ENCODE results near the gene PRM3. TPM values are rescaled to one million over a fixed set of nuclear protein-coding genes. Genes with fewer than 3 reads are reported as not detected.
A peak's percentile ranks its signal among the peaks of the same experiment; 100 is the strongest.

The PRM3 gene
- total and polyA plus RNA-seq, 2 donors (not counting 1 experiment from before 2014, with no cell fraction given): not detected

- ChIA-PET CTCF (interaction anchor here (0.6 to 1.8 kb wide), 5 partner anchors 27 to 78 kb away, joined by 3 to 6 read pairs (median 5); partner anchors contain the start of gene SOCS1), POLR2A (interaction anchor here (0.6 to 0.7 kb wide), 3 partner anchors 8 to 1399 kb away, joined by 3 to 6 read pairs (median 3); no protein-coding TSS in a partner anchor)
- no peaks in the 10 kb centered on the region for H3K27me3 Mint-ChIP-seq
- Histone ChIP-seq H3K36me3 (replicated peaks in 1 of 2; ENCODE audit: control extremely low read depth in 1 of 2, control insufficient read depth in 1 of 2, extremely low read depth in 1 of 2, insufficient read depth in 2 of 2, low read length in 1 of 2) (no peaks in the 10 kb centered on the region), H3K4me1 (ENCODE audit: control insufficient read depth in 2 of 2, insufficient read depth in 2 of 2, low read length in 2 of 2) (peaks cover 45 to 55% of the 10 kb centered on the region in 2 donors), H3K27ac (ENCODE audit: low read length in 2 of 2) (no peak overlapping the region), H3K9me3 (ENCODE audit: control extremely low read depth in 1 of 3, control insufficient read depth in 2 of 3, insufficient read depth in 1 of 3, low read length in 2 of 3) (no peaks in the 10 kb centered on the region), H3K4me2 (replicated peaks; ENCODE audit: low read depth, low read length, poor library complexity, severe bottlenecking) (no peak overlapping the region), H4K20me1 (ENCODE audit: control insufficient read depth, insufficient read depth, low read length, poor library complexity, severe bottlenecking) (no peaks in the 10 kb centered on the region), H3K4me3 (ENCODE audit: control extremely low read depth in 1 of 5, extremely low read depth in 1 of 5, insufficient read depth in 1 of 5, low read depth in 2 of 5, low read length in 4 of 5) (no peak overlapping the region), H3K79me2 (ENCODE audit: control insufficient read depth, insufficient read depth, low read length) (no peaks in the 10 kb centered on the region), H3K27me3 (replicated peaks in 1 of 4; ENCODE audit: control extremely low read depth in 1 of 4, control insufficient read depth in 3 of 4, insufficient read depth in 4 of 4, low read length in 3 of 4) (no peaks in the 10 kb centered on the region), H3K9ac (ENCODE audit: low read length) (no peak overlapping the region), H2AFZ (ENCODE audit: insufficient read depth, low read depth, low read length, poor library complexity, severe bottlenecking) (no peak overlapping the region)
- no CpG with 5 or more reads among the region's 4 CpGs for WGBS (ENCODE audit: insufficient coverage)
- H3K4me1 Mint-ChIP-seq: peaks cover 59% of the 10 kb centered on the region
- ATAC-seq (ENCODE audit: low read depth) (no peak), DNase-seq (no peak)
- no peak overlapping the region for H3K4me3 Mint-ChIP-seq
- TF ChIP-seq EZH2 (IDR thresholded peaks at IDR 0.05; ENCODE audit: borderline replicate concordance, insufficient read depth, low read depth, low read length, poor library complexity, severe bottlenecking): no peak
- TF ChIP-seq CTCF (IDR thresholded peaks at IDR 0.05): no peak
- H3K27ac Mint-ChIP-seq: peak overlapping the region; percentile 76
- H3K9me3 Mint-ChIP-seq (ENCODE audit: insufficient read depth): no peaks in the 10 kb centered on the region
- intact Hi-C loops (cut with micrococcal nuclease): no loop called here
Observed at GRCh38 chr16:11301645-11302501, 28.4 kb upstream of the PRM3 start.

GRCh38 chr16:11300560-11300892, 27.1 kb upstream of the PRM3 start:
- intact Hi-C loops (cut with micrococcal nuclease): no loop called here
- Histone ChIP-seq H3K36me3 (replicated peaks in 1 of 2; ENCODE audit: control extremely low read depth in 1 of 2, control insufficient read depth in 1 of 2, extremely low read depth in 1 of 2, insufficient read depth in 2 of 2, low read length in 1 of 2) (no peaks in the 10 kb centered on the region), H3K4me1 (ENCODE audit: control insufficient read depth in 2 of 2, insufficient read depth in 2 of 2, low read length in 2 of 2) (peaks cover 50 to 55% of the 10 kb centered on the region in 2 donors), H3K4me2 (replicated peaks; ENCODE audit: low read depth, low read length, poor library complexity, severe bottlenecking) (peak overlapping the region; percentile 17), H3K9me3 (ENCODE audit: control extremely low read depth in 1 of 3, control insufficient read depth in 2 of 3, insufficient read depth in 1 of 3, low read length in 2 of 3) (no peaks in the 10 kb centered on the region), H3K9ac (ENCODE audit: low read length) (no peak overlapping the region), H2AFZ (ENCODE audit: insufficient read depth, low read depth, low read length, poor library complexity, severe bottlenecking) (no peak overlapping the region), H4K20me1 (ENCODE audit: control insufficient read depth, insufficient read depth, low read length, poor library complexity, severe bottlenecking) (no peaks in the 10 kb centered on the region), H3K79me2 (ENCODE audit: control insufficient read depth, insufficient read depth, low read length) (no peaks in the 10 kb centered on the region), H3K27ac (ENCODE audit: low read length in 2 of 2) (no peak overlapping the region), H3K27me3 (replicated peaks in 1 of 4; ENCODE audit: control extremely low read depth in 1 of 4, control insufficient read depth in 3 of 4, insufficient read depth in 4 of 4, low read length in 3 of 4) (no peaks in the 10 kb centered on the region), H3K4me3 (ENCODE audit: control extremely low read depth in 1 of 5, extremely low read depth in 1 of 5, insufficient read depth in 1 of 5, low read depth in 2 of 5, low read length in 4 of 5) (no peak overlapping the region)
- H3K4me3 Mint-ChIP-seq: no peak overlapping the region
- peaks cover 58% of the 10 kb centered on the region for H3K4me1 Mint-ChIP-seq
- 88% methylated on average over 3 of the region's 7 CpGs for WGBS (ENCODE audit: insufficient coverage)
- CTCF ChIA-PET: interaction anchor here (1.0 to 4.3 kb wide), 4 partner anchors 10 to 351 kb away, joined by 3 to 136 read pairs (median 125); partner anchors contain the start of gene SOCS1
- peak overlapping the region; percentile 81 for H3K27ac Mint-ChIP-seq
- no peaks in the 10 kb centered on the region for H3K27me3 Mint-ChIP-seq
- TF ChIP-seq CTCF (IDR thresholded peaks at IDR 0.05) (no peak), EZH2 (IDR thresholded peaks at IDR 0.05; ENCODE audit: borderline replicate concordance, insufficient read depth, low read depth, low read length, poor library complexity, severe bottlenecking) (no peak)
- POLR2A ChIA-PET: interaction anchor here (4.1 to 4.5 kb wide), 2 partner anchors 9 to 45 kb away, joined by 67 to 118 read pairs; partner anchors contain the start of gene SOCS1
- DNase-seq: no peak
- no peak for ATAC-seq (ENCODE audit: low read depth)
- H3K9me3 Mint-ChIP-seq (ENCODE audit: insufficient read depth): no peaks in the 10 kb centered on the region

All from B cell (primary cell).